Stimulated activated CD8-positive, alpha-beta memory T cell treated with anti-CD3 and anti-CD28 coated beads, Interleukin-15, amount 100 ng/mL, for 1 hour (primary cell): ENCODE data around the gene TTC28.
"Not testable (repeated sequence)": the region's sequence is repeated elsewhere in the genome, so short reads cannot be mapped to it uniquely, and the experiment has no call there.

Source experiments
- DNase-seq: peaks from one replicate; pipeline ENCODE4 v3.0.0-alpha.2; 2020; ENCODE audit warnings: low read depth

The TTC28 gene

GRCh38 chr22:28679611-28680287, at the start of gene TTC28:
Gene TTC28, minus strand, starts transcription at chr22:28679840. Its CDS starts 117 bp downstream, at chr22:28679723.
- DNase-seq = not testable (repeated sequence)

- DNase-seq = no peak
Measured at GRCh38 chr22:28728621-28729313, 49.1 kb upstream of the TTC28 start.

GRCh38 chr22:28728002-28728401, 48.4 kb upstream of the TTC28 start:
- no peak for DNase-seq

- DNase-seq = no peak
Measured at GRCh38 chr22:28718044-28718443, 38.4 kb upstream of the TTC28 start.

GRCh38 chr22:28716686-28717085, 37.0 kb upstream of the TTC28 start:
- no peak for DNase-seq

GRCh38 chr22:28715611-28716010, 36.0 kb upstream of the TTC28 start:
- DNase-seq = no peak

GRCh38 chr22:28714043-28714628, 34.5 kb upstream of the TTC28 start:
- no peak for DNase-seq

- DNase-seq = no peak
Measured at GRCh38 chr22:28711820-28712777, 32.5 kb upstream of the TTC28 start.

- no peak for DNase-seq
Measured at GRCh38 chr22:28711341-28711740, 31.7 kb upstream of the TTC28 start.

GRCh38 chr22:28710576-28711191, 31.0 kb upstream of the TTC28 start:
- DNase-seq = no peak

GRCh38 chr22:28710107-28710506, 30.5 kb upstream of the TTC28 start:
- DNase-seq = no peak

- DNase-seq = no peak
Measured at GRCh38 chr22:28706845-28707244, 27.2 kb upstream of the TTC28 start.

- DNase-seq = no peak
Measured at GRCh38 chr22:28703436-28703835, 23.8 kb upstream of the TTC28 start.

GRCh38 chr22:28702891-28703290, 23.3 kb upstream of the TTC28 start:
- DNase-seq = no peak

GRCh38 chr22:28693041-28693760, 13.6 kb upstream of the TTC28 start:
- DNase-seq = not testable (repeated sequence)

- not testable (repeated sequence) for DNase-seq
Measured at GRCh38 chr22:28689796-28690195, 10.2 kb upstream of the TTC28 start.

GRCh38 chr22:28682966-28683365, 3.3 kb upstream of the TTC28 start:
- not testable (repeated sequence) for DNase-seq

GRCh38 chr22:28680813-28681490, 1.3 kb upstream of the TTC28 start:
- DNase-seq = not testable (repeated sequence)

- not testable (repeated sequence) for DNase-seq
Measured at GRCh38 chr22:28678778-28679610, 646 bp downstream of the TTC28 start.
